H1 (cell line): ENCODE data around the gene MAGI1. TPM values are rescaled to one million over a fixed set of nuclear protein-coding genes. Genes with fewer than 3 reads are reported as not detected.

ENCODE experiments used
- CTCF ChIA-PET: fragments of 300-600 bp; sonication (Branson Sonifier 250); formaldehyde crosslinking; loops from one replicate; lab custom pipeline; 2021; ENCODE audit not compliant: partially characterized antibody; lab: Charles Lee
- POLR2A ChIA-PET: fragments of 300-600 bp; sonication (Branson Sonifier 250); formaldehyde crosslinking; loops from one replicate; lab custom pipeline; 2021; ENCODE audit warnings: inconsistent platforms; ENCODE audit not compliant: partially characterized antibody; lab: Charles Lee
- DNase-seq, 2 experiments: peaks; one replicate each; pipeline versions ENCODE4 v3.0.0 to v3.0.0-alpha.2; 2010 to 2022; ENCODE audit warnings: low spot score in 2 of 2, low read depth in 1 of 2, mixed read lengths in 1 of 2
- FAIRE-seq: peaks from 2 replicates; lab custom pipeline; 2011; peaks lifted over from hg19 to GRCh38; lab: Jason Lieb, UNC
- H2AFZ ChIP-seq: 2 replicates; pipeline ENCODE4 v1.8.1; 2012; ENCODE audit warnings: low read length, inconsistent platforms
- H2AK5ac ChIP-seq: 2 replicates; pipeline ENCODE4 v1.6.1; 2013; ENCODE audit warnings: low read depth, low read length
- H2BK120ac ChIP-seq: replicated peaks from 2 replicates; pipeline ENCODE3; 2013; ENCODE audit warnings: low read depth, low read length, inconsistent platforms
- H2BK12ac ChIP-seq: 2 replicates; pipeline ENCODE4 v1.6.1; 2013; ENCODE audit warnings: low read depth, low read length
- H2BK15ac ChIP-seq: 2 replicates; pipeline ENCODE4 v1.6.1; 2013; ENCODE audit warnings: low read length
- H2BK20ac ChIP-seq: 2 replicates; pipeline ENCODE4 v1.6.1; 2013; ENCODE audit warnings: low read length
- H2BK5ac ChIP-seq: 2 replicates; pipeline ENCODE4 v1.6.1; 2013; ENCODE audit warnings: low read depth, low read length
- H3K14ac ChIP-seq: 2 replicates; pipeline ENCODE4 v1.6.1; 2013; ENCODE audit warnings: inconsistent platforms; ENCODE audit not compliant: insufficient read length
- H3K18ac ChIP-seq: 2 replicates; pipeline ENCODE4 v1.6.1; 2013; ENCODE audit warnings: low read length; ENCODE audit errors: extremely low read depth
- H3K23ac ChIP-seq: 2 replicates; pipeline ENCODE4 v1.6.1; 2013; ENCODE audit warnings: inconsistent platforms; ENCODE audit not compliant: insufficient read length
- H3K23me2 ChIP-seq: 2 replicates; pipeline ENCODE4 v1.6.1; 2013; ENCODE audit warnings: low read depth, low read length
- H3K27ac ChIP-seq: 2 replicates; pipeline ENCODE4 v1.6.1; 2011; ENCODE audit warnings: low read depth, low read length, inconsistent platforms
- H3K27me3 ChIP-seq, 4 experiments: replicated peaks in 1 of 4; 1 replicate in 1 of 4; 2 replicates in 3 of 4; pipeline versions ENCODE4 v1.6.1 to v1.8.1; 2011 to 2013; ENCODE audit warnings: low read length in 3 of 4, mild to moderate bottlenecking in 3 of 4, inconsistent platforms in 2 of 4, mixed read lengths in 2 of 4, moderate library complexity in 1 of 4; ENCODE audit not compliant: control insufficient read depth in 3 of 4, insufficient read depth in 3 of 4; ENCODE audit errors: extremely low read depth in 1 of 4
- H3K36me3 ChIP-seq, 4 experiments: 2 replicates each; pipeline versions ENCODE4 v1.6.1 to v1.8.1; 2011 to 2013; ENCODE audit warnings: mild to moderate bottlenecking in 4 of 4, low read length in 3 of 4, moderate library complexity in 2 of 4, control low read depth in 1 of 4, inconsistent platforms in 1 of 4; ENCODE audit not compliant: insufficient read depth in 4 of 4, control insufficient read depth in 2 of 4
- H3K4ac ChIP-seq: replicated peaks from 2 replicates; pipeline ENCODE3; 2013; ENCODE audit warnings: low read length, low read depth, mixed read lengths, inconsistent platforms; ENCODE audit not compliant: insufficient read length
- H3K4me1 ChIP-seq, 4 experiments: replicated peaks in 1 of 4; 1 replicate in 1 of 4; 2 replicates in 3 of 4; pipeline versions ENCODE4 v1.6.1 to v1.8.1; 2011 to 2013; ENCODE audit warnings: low read length in 3 of 4, inconsistent platforms in 2 of 4, mixed read lengths in 1 of 4; ENCODE audit not compliant: insufficient read depth in 4 of 4, control insufficient read depth in 3 of 4
- H3K4me2 ChIP-seq, 2 experiments: 2 replicates each; pipeline versions ENCODE4 v1.6.1 to v1.8.1; 2011 to 2013; ENCODE audit warnings: low read depth in 2 of 2, low read length in 2 of 2, control low read depth in 1 of 2, inconsistent platforms in 1 of 2, mild to moderate bottlenecking in 1 of 2; ENCODE audit not compliant: insufficient read depth in 1 of 2
- H3K4me3 ChIP-seq, 4 experiments: fragments of 200-600, 300-600 bp in 1 of 4; sonication (generic), shearing (Covaris generic), sonication (Bioruptor Twin) in 1 of 4; 2 replicates each; pipeline versions ENCODE4 v1.5.1 to v1.8.1; 2011 to 2016; ENCODE audit warnings: low read length in 4 of 4, low read depth in 3 of 4, control low read depth in 2 of 4, inconsistent platforms in 2 of 4, mild to moderate bottlenecking in 2 of 4, mixed read lengths in 1 of 4, moderate library complexity in 1 of 4; ENCODE audit not compliant: insufficient read depth in 2 of 4; ENCODE audit errors: extremely low read depth in 1 of 4
- H3K56ac ChIP-seq: replicated peaks from 2 replicates; pipeline ENCODE3; 2013; ENCODE audit warnings: low read depth, mild to moderate bottlenecking, mixed read lengths, low read length, inconsistent platforms; ENCODE audit not compliant: insufficient read length
- H3K79me1 ChIP-seq: 2 replicates; pipeline ENCODE4 v1.6.1; 2013; ENCODE audit warnings: low read depth, low read length, control low read depth
- H3K79me2 ChIP-seq, 2 experiments: 2 replicates each; pipeline versions ENCODE4 v1.6.1 to v1.8.1; 2012 to 2013; ENCODE audit warnings: low read length in 2 of 2, mild to moderate bottlenecking in 2 of 2, inconsistent platforms in 1 of 2; ENCODE audit not compliant: insufficient read depth in 2 of 2, control insufficient read depth in 1 of 2
- H3K9ac ChIP-seq, 4 experiments: replicated peaks in 1 of 4; 1 replicate in 1 of 4; 2 replicates in 3 of 4; pipeline versions ENCODE4 v1.6.1 to v1.8.1; 2011 to 2013; ENCODE audit warnings: low read depth in 3 of 4, low read length in 3 of 4, control low read depth in 2 of 4, mild to moderate bottlenecking in 2 of 4, moderate library complexity in 2 of 4, inconsistent platforms in 1 of 4; ENCODE audit errors: extremely low read depth in 1 of 4
- H3K9me3 ChIP-seq, 2 experiments: 2 replicates each; pipeline versions ENCODE4 v1.6.1 to v1.8.1; 2012 to 2013; ENCODE audit warnings: mild to moderate bottlenecking in 2 of 2, moderate library complexity in 2 of 2, control low read depth in 1 of 2, inconsistent platforms in 1 of 2, low read depth in 1 of 2, low read length in 1 of 2, mixed read lengths in 1 of 2; ENCODE audit not compliant: insufficient read depth in 2 of 2
- H4K20me1 ChIP-seq, 2 experiments: replicated peaks in 1 of 2; 2 replicates each; pipeline versions ENCODE3 to v1.8.1; 2011 to 2013; ENCODE audit warnings: inconsistent platforms in 2 of 2, low read length in 2 of 2, mild to moderate bottlenecking in 1 of 2; ENCODE audit not compliant: insufficient read depth in 2 of 2, control insufficient read depth in 1 of 2
- H4K5ac ChIP-seq: 2 replicates; pipeline ENCODE4 v1.6.1; 2013; ENCODE audit warnings: low read length, low read depth, mixed read lengths, inconsistent platforms; ENCODE audit not compliant: insufficient read length
- H4K8ac ChIP-seq: 2 replicates; pipeline ENCODE4 v1.8.0; 2013; ENCODE audit warnings: mild to moderate bottlenecking, moderate library complexity, low read length, inconsistent platforms; ENCODE audit not compliant: insufficient read depth; ENCODE audit errors: extremely low read depth
- H4K91ac ChIP-seq: replicated peaks from 2 replicates; pipeline ENCODE3; 2013; ENCODE audit warnings: low read length, mixed read lengths, inconsistent platforms; ENCODE audit not compliant: insufficient read length
- PHF8 ChIP-seq: fragments of 200-600 bp; sonication (generic); conservative IDR thresholded peaks from 2 replicates; pipeline ENCODE4 v1.7.1; 2012; ENCODE audit warnings: low read depth, mild to moderate bottlenecking, inconsistent platforms, low read length, moderate library complexity
- RAD21 ChIP-seq, 2 experiments: IDR thresholded peaks in 1 of 2; conservative IDR thresholded peaks in 1 of 2; 2 replicates each; pipeline ENCODE4 v1.6.1; 2011; ENCODE audit warnings: low read depth in 2 of 2, low read length in 2 of 2, improper control_type of control experiment in 1 of 2, inconsistent platforms in 1 of 2, mild to moderate bottlenecking in 1 of 2, moderate library complexity in 1 of 2
- WGBS, 2 experiments: shearing (Covaris generic) in 1 of 2; methylation state at CpG; one replicate each; pipeline versions ENCODE4 v1.1.6 to v1.1.7; 2013 to 2015; ENCODE audit warnings: low lambda C conversion rate in 2 of 2, mixed read lengths in 2 of 2, inconsistent platforms in 1 of 2, low coverage in 1 of 2, missing lambda C conversion rate in 1 of 2; ENCODE audit not compliant: insufficient replicate concordance in 2 of 2, insufficient coverage in 1 of 2, insufficient read length in 1 of 2; ENCODE audit errors: extremely low coverage in 1 of 2, missing lambda C conversion rate in 1 of 2; 5-methylcytosine and 5-hydroxymethylcytosine counted together
- polyA plus RNA-seq, 7 experiments: library from polyadenylated mRNA; depleted of rRNA in 3 of 7; stranded (reverse) in 5 of 7; unstranded in 2 of 7; fragments of >200 nt in 5 of 7; fragments of 200-250 nt in 2 of 7; gene quantifications; 1 replicate in 5 of 7; 2 replicates in 1 of 7; 4 replicates in 1 of 7; pipeline versions ENCODE4 v1.2.1 to v1.2.3, GENCODE V29; 2011 to 2013; ENCODE audit warnings: missing spikeins in 2 of 7, mixed read lengths in 2 of 7
- total RNA-seq: library from RNA; stranded (reverse); fragmentation: NEBNext Ultra II Directional; extraction: Animal tissue kit (Norgen Biotek cat#: 25700); gene quantifications from 2 replicates; pipeline ENCODE4 v1.2.1, GENCODE V29; 2021

Gene MAGI1
- total and polyA plus RNA-seq, 2 of the 8 experiments (the other 6 are each of a cell fraction or from before 2014, with no cell fraction given) = 19.8 to 78.0 TPM

DNA sequence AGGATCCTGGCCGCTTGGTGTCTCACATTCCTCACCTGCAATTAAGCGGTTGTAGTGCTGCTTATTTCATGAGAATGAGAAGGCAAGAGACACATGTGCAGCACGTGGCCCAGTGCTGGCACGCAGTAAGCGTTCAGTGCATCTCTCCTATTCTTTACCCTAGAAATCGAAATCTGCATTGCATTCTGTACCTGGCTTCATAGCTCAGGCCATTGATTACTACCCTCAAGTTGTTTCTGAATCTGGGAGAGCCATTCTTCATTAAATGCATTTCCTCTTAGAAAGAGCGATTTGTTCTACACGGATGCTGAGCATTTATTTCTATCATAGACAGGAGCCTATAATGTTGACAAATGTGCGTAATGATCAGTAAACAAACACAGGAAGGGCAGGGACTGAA, 168.9 kb downstream of the MAGI1 start:
- no peaks in the 10 kb centered on the region; a peak in 1 of 8 replicates for H3K36me3 ChIP-seq
- 92% methylated on average over 9 of the region's 9 CpGs; no CpG with 5 or more reads in 1 of the 2 experiments for WGBS, 2 experiments
- no peak overlapping the region for H3K27ac ChIP-seq
- no peak overlapping the region for H4K5ac ChIP-seq
- peaks cover 0 to 7% of the 10 kb centered on the region in 2 experiments for H4K20me1 ChIP-seq
- H2BK120ac ChIP-seq = no peak overlapping the region
- ChIA-PET CTCF (no interaction called here), POLR2A (no interaction called here)
- FAIRE-seq = no peak
- H3K79me1 ChIP-seq = no peaks in the 10 kb centered on the region; the same call in 1 of the 2 replicates
- H3K4ac ChIP-seq = no peak overlapping the region
- H3K23me2 ChIP-seq = no peaks in the 10 kb centered on the region; the same call in 1 of the 2 replicates
- no peak overlapping the region for H4K8ac ChIP-seq
- H2BK5ac ChIP-seq = no peak overlapping the region
- no peak for DNase-seq
- no peak overlapping the region for H4K91ac ChIP-seq
- H3K23ac ChIP-seq = no peak overlapping the region
- no peak for TF ChIP-seq PHF8
- peak; percentile 9 to 18; a peak in 1 of 4 replicates for TF ChIP-seq RAD21 (IDR thresholded peaks at IDR 0.05 in 1 of 2, conservative IDR thresholded peaks at IDR 0.05 in 1 of 2; ENCODE audit: low read depth in 2 of 2, low read length in 2 of 2)
- peaks cover 0 to 3% (median 0%) of the 10 kb centered on the region in 4 experiments; a peak in 1 of 7 replicates for H3K4me1 ChIP-seq
- H3K56ac ChIP-seq = no peak overlapping the region
- no peak overlapping the region for H2AFZ ChIP-seq
- no peak overlapping the region for H2BK20ac ChIP-seq
- no peaks in the 10 kb centered on the region for H3K9me3 ChIP-seq
- no peak overlapping the region for H2BK15ac ChIP-seq
- H3K27me3 ChIP-seq = peaks cover 0 to 1% (median 0%) of the 10 kb centered on the region in 4 experiments; a peak in 1 of 7 replicates
- no peak overlapping the region for H3K4me2 ChIP-seq
- no peak overlapping the region for H3K4me3 ChIP-seq
- H3K9ac ChIP-seq = no peak overlapping the region
- no peak overlapping the region for H2BK12ac ChIP-seq
- no peak overlapping the region for H3K18ac ChIP-seq
- peaks cover 0 to 27% of the 10 kb centered on the region in 2 experiments; a peak in 2 of 4 replicates for H3K79me2 ChIP-seq
- no peak overlapping the region for H2AK5ac ChIP-seq
- no peak overlapping the region for H3K14ac ChIP-seq
